ENCODE results near the gene TTLL4.

TTLL4 gene

DNA sequence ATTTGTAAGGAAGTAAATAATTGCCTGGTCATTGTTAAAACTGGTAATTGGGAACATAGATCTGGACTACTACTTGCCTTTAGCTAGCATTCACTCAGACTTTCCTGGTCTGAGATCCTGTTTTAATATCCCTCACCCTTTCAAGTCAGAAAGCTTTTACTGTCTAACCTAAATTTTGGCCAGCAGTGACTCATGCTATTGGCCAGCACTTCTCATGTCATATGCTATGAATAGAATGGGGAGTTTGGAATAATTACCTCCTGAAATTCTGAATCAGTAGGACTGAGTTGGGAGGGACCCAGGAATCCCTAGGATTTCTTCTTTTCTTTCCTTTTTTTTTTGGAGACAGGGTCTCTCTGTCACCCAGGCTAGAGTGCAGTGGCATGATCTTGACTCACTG, 19.4 kb upstream of the TTLL4 start:
- TF ChIP-seq, protein P1, sequence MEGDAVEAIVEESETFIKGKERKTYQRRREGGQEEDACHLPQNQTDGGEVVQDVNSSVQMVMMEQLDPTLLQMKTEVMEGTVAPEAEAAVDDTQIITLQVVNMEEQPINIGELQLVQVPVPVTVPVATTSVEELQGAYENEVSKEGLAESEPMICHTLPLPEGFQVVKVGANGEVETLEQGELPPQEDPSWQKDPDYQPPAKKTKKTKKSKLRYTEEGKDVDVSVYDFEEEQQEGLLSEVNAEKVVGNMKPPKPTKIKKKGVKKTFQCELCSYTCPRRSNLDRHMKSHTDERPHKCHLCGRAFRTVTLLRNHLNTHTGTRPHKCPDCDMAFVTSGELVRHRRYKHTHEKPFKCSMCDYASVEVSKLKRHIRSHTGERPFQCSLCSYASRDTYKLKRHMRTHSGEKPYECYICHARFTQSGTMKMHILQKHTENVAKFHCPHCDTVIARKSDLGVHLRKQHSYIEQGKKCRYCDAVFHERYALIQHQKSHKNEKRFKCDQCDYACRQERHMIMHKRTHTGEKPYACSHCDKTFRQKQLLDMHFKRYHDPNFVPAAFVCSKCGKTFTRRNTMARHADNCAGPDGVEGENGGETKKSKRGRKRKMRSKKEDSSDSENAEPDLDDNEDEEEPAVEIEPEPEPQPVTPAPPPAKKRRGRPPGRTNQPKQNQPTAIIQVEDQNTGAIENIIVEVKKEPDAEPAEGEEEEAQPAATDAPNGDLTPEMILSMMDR (IDR thresholded peaks at IDR 0.05; ENCODE audit: low read depth, low read length, missing control alignments), result no peak
- in situ Hi-C loops (cut with HindIII; ENCODE audit: low pct_ligation_motif_present, low sequenced_read_pairs), result no loop called here
- Histone ChIP-seq H3K4me3 (ENCODE audit: low read depth, low read length) (no peak overlapping the region), H3K36me3 (replicated peaks) (peaks cover 34% of the 10 kb centered on the region), H3K27me3 (replicated peaks) (no peaks in the 10 kb centered on the region), H3K27ac (no peak overlapping the region)
- no peak for DNase-seq

DNA sequence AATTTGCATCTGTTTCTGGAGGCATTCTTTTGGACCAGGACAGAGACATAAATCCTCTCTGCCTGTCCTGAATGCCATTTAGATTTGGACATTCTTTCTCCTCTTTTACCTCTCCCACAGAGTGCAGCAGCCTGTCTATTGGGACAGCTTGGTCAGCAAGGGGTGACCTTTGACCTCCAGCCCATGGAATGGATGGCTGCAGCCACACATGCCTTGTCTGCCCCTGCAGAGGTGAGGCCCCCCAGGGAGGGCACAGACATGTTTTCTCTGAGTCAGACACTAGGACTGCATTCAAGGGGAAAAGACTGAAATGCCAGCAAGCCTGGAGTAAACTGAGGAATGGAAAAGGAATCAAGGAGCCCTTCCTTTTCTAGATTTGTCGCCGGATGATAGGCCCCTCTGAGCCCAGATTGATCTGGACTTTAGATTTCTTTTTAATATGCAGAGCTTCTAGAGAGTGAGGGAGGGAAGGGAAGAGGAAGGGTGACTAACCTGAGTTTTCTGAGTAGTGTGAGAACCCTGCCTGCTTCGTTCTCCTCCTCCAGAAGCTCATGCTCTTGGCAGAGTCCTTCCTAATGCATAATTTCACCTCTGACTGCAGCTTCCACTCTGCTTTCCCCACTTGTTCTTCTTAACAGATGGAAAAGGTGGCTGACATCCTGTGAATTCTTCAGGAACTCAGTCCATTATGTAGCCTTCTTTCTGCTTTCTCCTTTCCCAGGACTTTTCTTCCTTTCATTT, 16.1 kb upstream of the TTLL4 start:
- Histone ChIP-seq H3K27ac (no peak overlapping the region), H3K36me3 (replicated peaks) (peaks cover 38% of the 10 kb centered on the region), H3K4me3 (ENCODE audit: low read depth, low read length) (no peak overlapping the region), H3K27me3 (replicated peaks) (no peaks in the 10 kb centered on the region)
- in situ Hi-C loops (cut with HindIII; ENCODE audit: low pct_ligation_motif_present, low sequenced_read_pairs), result no loop called here
- TF ChIP-seq, protein P1 (IDR thresholded peaks at IDR 0.05; ENCODE audit: low read depth, low read length, missing control alignments), result no peak
- DNase-seq, result peak; percentile 30

DNA sequence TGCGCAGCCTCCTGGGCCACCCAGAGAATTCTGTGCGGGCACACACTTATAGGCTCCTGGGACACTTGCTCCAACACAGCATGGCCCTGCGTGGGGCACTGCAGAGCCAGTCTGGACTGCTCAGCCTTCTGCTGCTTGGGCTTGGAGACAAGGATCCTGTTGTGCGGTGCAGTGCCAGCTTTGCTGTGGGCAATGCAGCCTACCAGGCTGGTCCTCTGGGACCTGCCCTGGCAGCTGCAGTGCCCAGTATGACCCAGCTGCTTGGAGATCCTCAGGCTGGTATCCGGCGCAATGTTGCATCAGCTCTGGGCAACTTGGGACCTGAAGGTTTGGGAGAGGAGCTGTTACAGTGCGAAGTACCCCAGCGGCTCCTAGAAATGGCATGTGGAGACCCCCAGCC, 11.8 kb upstream of the TTLL4 start:
- peaks cover 15% of the 10 kb centered on the region for H3K36me3 ChIP-seq (replicated peaks)
- in situ Hi-C loops (cut with HindIII; ENCODE audit: low pct_ligation_motif_present, low sequenced_read_pairs), result no loop called here
- H3K4me3 ChIP-seq (ENCODE audit: low read depth, low read length), result no peak overlapping the region
- TF ChIP-seq, protein P1 (IDR thresholded peaks at IDR 0.05; ENCODE audit: low read depth, low read length, missing control alignments), result no peak
- no peak overlapping the region for H3K27ac ChIP-seq
- no peaks in the 10 kb centered on the region for H3K27me3 ChIP-seq (replicated peaks)
- no peak for DNase-seq

DNA sequence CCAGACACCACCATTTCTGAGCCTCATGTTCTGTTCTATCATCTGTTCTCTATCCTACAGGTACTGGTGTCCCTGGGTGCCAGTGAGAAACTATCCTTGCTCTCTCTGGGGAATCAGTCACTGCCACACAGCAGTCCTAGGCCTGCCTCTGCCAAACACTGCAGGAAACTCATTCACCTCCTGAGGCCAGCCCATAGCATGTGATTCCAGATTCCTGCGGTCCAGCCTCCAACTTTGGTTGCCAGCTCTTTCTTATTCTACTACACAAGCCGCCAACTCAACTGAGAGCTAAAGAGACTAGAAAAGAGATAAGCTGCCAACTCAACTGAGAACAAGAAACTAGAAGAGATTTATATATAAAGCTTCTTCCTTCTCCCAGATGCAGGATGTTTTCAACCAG, 8.8 kb upstream of the TTLL4 start:
- TF ChIP-seq, protein P1 (IDR thresholded peaks at IDR 0.05; ENCODE audit: low read depth, low read length, missing control alignments), result no peak
- H3K27ac ChIP-seq, result no peak overlapping the region
- H3K27me3 ChIP-seq (replicated peaks), result no peaks in the 10 kb centered on the region
- no peak for DNase-seq
- in situ Hi-C loops (cut with HindIII; ENCODE audit: low pct_ligation_motif_present, low sequenced_read_pairs), result no loop called here
- peaks cover 7% of the 10 kb centered on the region for H3K36me3 ChIP-seq (replicated peaks)
- H3K4me3 ChIP-seq (ENCODE audit: low read depth, low read length), result no peak overlapping the region

DNA sequence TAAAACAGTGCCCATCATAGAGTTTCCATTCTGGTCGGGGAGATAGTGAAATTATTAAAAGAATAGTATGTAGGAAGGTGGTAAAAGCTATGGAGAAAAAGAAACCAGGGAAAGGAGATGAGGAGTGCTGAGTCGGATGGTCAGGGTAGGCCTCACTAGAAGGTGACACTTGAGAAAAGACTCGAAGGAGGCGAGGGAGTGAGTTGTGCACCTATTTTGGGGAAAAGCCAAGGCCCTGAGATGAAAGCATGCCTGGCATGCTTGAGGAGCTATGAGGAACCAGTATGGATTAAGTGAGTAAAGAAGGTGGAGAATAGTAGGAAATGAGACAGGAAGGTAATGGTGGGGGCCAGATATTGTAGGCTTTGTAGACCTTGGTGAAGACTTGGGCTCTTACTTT, 7.3 kb upstream of the TTLL4 start:
- no peaks in the 10 kb centered on the region for H3K27me3 ChIP-seq (replicated peaks)
- no peak for DNase-seq

More for the DNA sequence above, 7.3 kb upstream of the TTLL4 start:
- Histone ChIP-seq H3K36me3 (replicated peaks) (peaks cover 5% of the 10 kb centered on the region), H3K4me3 (ENCODE audit: low read depth, low read length) (no peak overlapping the region), H3K27ac (no peak overlapping the region)
- TF ChIP-seq, protein P1 (IDR thresholded peaks at IDR 0.05; ENCODE audit: low read depth, low read length, missing control alignments), result no peak
- in situ Hi-C loops (cut with HindIII; ENCODE audit: low pct_ligation_motif_present, low sequenced_read_pairs), result no loop called here

Measured in brain microvascular endothelial cell (primary cell).